Measurements from ENCODE around the gene AKAP5. TPM values are rescaled to one million over a fixed set of nuclear protein-coding genes. Genes with fewer than 3 reads are reported as not detected.
A peak's percentile ranks its signal among the peaks of the same experiment; 100 is the strongest.

The AKAP5 gene
- total and polyA plus RNA-seq, 2 donors (not counting 1 experiment from before 2014, with no cell fraction given) = 0.21 to 1.4 TPM

DNA sequence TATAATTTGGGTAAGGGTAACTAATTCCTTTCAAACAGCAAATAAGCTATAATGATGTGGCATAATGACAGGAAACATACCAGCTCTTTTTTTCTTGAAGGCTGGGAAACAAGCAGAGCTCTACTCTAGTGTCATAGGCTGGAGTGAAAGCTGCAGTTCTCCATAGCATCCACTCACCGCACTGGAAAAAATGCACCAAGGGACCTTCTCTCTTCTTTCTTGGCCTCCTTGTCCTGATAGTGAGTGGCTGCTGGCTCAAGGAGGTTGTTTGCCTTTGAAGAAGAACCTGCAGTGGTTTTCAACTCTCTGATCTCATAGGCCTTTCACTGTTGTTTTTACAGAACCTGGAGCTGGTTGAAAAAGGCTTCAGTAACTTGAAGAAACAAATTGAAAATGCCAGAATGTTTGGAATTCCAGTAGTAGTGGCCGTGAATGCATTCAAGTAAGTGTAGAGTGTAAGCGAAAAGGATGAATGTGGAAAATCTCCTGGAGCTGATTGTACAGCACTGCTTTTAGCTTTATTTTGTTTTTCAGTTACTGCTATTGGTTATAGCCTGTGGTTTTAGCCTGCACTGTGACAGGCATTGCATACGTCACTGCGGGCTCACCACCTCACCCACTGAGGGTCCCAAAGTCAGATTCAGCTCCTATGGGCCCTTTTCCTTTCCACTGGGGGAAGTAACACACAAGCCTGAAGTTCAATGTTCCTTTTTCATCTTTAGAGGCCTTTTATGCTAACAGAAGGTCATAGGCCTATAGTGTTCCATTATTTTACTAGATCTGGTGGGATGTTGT, 17.2 kb upstream of the AKAP5 start:
- Mint-ChIP-seq H3K27ac (peak overlapping the region; percentile 76), H3K4me1 (peaks cover 57% of the 10 kb centered on the region), H3K4me3 (no peak overlapping the region), H3K27me3 (no peaks in the 10 kb centered on the region), H3K9me3 (ENCODE audit: insufficient read depth) (no peaks in the 10 kb centered on the region)
- Histone ChIP-seq H3K9me3 (ENCODE audit: control extremely low read depth in 1 of 3, control insufficient read depth in 2 of 3, insufficient read depth in 1 of 3, low read length in 2 of 3) (no peaks in the 10 kb centered on the region), H4K20me1 (ENCODE audit: control insufficient read depth, insufficient read depth, low read length, poor library complexity, severe bottlenecking) (no peaks in the 10 kb centered on the region), H3K27ac (ENCODE audit: low read length in 2 of 2) (peak overlapping the region in 1 of 2 donors; percentile 54), H3K36me3 (replicated peaks in 1 of 2; ENCODE audit: control extremely low read depth in 1 of 2, control insufficient read depth in 1 of 2, extremely low read depth in 1 of 2, insufficient read depth in 2 of 2, low read length in 1 of 2) (peaks cover 11 to 21% of the 10 kb centered on the region in 2 experiments), H3K4me2 (replicated peaks; ENCODE audit: low read depth, low read length, poor library complexity, severe bottlenecking) (no peak overlapping the region), H3K4me3 (ENCODE audit: control extremely low read depth in 1 of 5, extremely low read depth in 1 of 5, insufficient read depth in 1 of 5, low read depth in 2 of 5, low read length in 4 of 5) (no peak overlapping the region), H3K79me2 (ENCODE audit: control insufficient read depth, insufficient read depth, low read length) (no peaks in the 10 kb centered on the region), H3K27me3 (replicated peaks in 1 of 4; ENCODE audit: control extremely low read depth in 1 of 4, control insufficient read depth in 3 of 4, insufficient read depth in 4 of 4, low read length in 3 of 4) (no peaks in the 10 kb centered on the region), H3K4me1 (ENCODE audit: control insufficient read depth in 2 of 2, insufficient read depth in 2 of 2, low read length in 2 of 2) (peaks cover 31 to 49% of the 10 kb centered on the region in 2 donors), H2AFZ (ENCODE audit: insufficient read depth, low read depth, low read length, poor library complexity, severe bottlenecking) (no peak overlapping the region), H3K9ac (ENCODE audit: low read length) (no peak overlapping the region)
- ATAC-seq (ENCODE audit: low read depth) (no peak), DNase-seq (no peak)
- POLR2A ChIA-PET = interaction anchor here (0.5 kb wide), 1 partner anchor 63 kb away, joined by 3 read pairs; no protein-coding TSS in a partner anchor
- CTCF ChIA-PET = interaction anchor here (1.6 to 5.5 kb wide), 2 partner anchors 13 to 17 kb away, joined by 7 to 43 read pairs; no protein-coding TSS in a partner anchor
- intact Hi-C loops (cut with micrococcal nuclease) = loop anchor here (5.0 kb wide), 1 partner anchor 54 kb away; the partner anchor contains the start of genes ZBTB1 and ZBTB25
- WGBS (ENCODE audit: insufficient coverage) = 97% methylated on average over 3 of the region's 5 CpGs
- TF ChIP-seq, protein P1, sequence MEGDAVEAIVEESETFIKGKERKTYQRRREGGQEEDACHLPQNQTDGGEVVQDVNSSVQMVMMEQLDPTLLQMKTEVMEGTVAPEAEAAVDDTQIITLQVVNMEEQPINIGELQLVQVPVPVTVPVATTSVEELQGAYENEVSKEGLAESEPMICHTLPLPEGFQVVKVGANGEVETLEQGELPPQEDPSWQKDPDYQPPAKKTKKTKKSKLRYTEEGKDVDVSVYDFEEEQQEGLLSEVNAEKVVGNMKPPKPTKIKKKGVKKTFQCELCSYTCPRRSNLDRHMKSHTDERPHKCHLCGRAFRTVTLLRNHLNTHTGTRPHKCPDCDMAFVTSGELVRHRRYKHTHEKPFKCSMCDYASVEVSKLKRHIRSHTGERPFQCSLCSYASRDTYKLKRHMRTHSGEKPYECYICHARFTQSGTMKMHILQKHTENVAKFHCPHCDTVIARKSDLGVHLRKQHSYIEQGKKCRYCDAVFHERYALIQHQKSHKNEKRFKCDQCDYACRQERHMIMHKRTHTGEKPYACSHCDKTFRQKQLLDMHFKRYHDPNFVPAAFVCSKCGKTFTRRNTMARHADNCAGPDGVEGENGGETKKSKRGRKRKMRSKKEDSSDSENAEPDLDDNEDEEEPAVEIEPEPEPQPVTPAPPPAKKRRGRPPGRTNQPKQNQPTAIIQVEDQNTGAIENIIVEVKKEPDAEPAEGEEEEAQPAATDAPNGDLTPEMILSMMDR (IDR thresholded peaks at IDR 0.05) = no peak
- TF ChIP-seq EZH2 (IDR thresholded peaks at IDR 0.05; ENCODE audit: borderline replicate concordance, insufficient read depth, low read depth, low read length, poor library complexity, severe bottlenecking) = no peak

DNA sequence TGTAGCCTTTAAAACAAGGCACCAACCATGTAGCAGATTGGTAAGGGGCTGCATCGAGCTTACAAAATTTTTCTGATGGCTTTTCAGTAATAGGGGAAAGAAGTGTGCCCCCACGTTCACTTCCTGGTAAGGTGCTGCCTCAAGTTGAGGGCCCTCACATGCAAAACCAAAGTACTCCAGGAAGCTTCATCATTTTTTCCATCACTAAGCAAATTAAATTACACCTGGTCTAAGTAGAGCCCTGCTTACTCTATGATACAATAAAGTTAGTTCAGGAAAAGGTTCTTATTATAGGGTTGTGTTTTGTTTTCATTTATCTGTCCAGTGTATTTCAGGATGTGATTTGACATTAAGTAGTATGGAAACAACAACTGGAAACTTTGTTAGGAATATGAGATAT, 15.0 kb upstream of the AKAP5 start:
- Histone ChIP-seq H3K79me2 (ENCODE audit: control insufficient read depth, insufficient read depth, low read length) (no peaks in the 10 kb centered on the region), H3K9me3 (ENCODE audit: control extremely low read depth in 1 of 3, control insufficient read depth in 2 of 3, insufficient read depth in 1 of 3, low read length in 2 of 3) (no peaks in the 10 kb centered on the region), H4K20me1 (ENCODE audit: control insufficient read depth, insufficient read depth, low read length, poor library complexity, severe bottlenecking) (no peaks in the 10 kb centered on the region), H3K27ac (ENCODE audit: low read length in 2 of 2) (peak overlapping the region; percentile 55 to 59), H3K9ac (ENCODE audit: low read length) (no peak overlapping the region), H3K27me3 (replicated peaks in 1 of 4; ENCODE audit: control extremely low read depth in 1 of 4, control insufficient read depth in 3 of 4, insufficient read depth in 4 of 4, low read length in 3 of 4) (no peaks in the 10 kb centered on the region), H2AFZ (ENCODE audit: insufficient read depth, low read depth, low read length, poor library complexity, severe bottlenecking) (peak overlapping the region; percentile 15), H3K4me1 (ENCODE audit: control insufficient read depth in 2 of 2, insufficient read depth in 2 of 2, low read length in 2 of 2) (peaks cover 20 to 33% of the 10 kb centered on the region in 2 donors), H3K4me3 (ENCODE audit: control extremely low read depth in 1 of 5, extremely low read depth in 1 of 5, insufficient read depth in 1 of 5, low read depth in 2 of 5, low read length in 4 of 5) (no peak overlapping the region), H3K4me2 (replicated peaks; ENCODE audit: low read depth, low read length, poor library complexity, severe bottlenecking) (peak overlapping the region; percentile 50), H3K36me3 (replicated peaks in 1 of 2; ENCODE audit: control extremely low read depth in 1 of 2, control insufficient read depth in 1 of 2, extremely low read depth in 1 of 2, insufficient read depth in 2 of 2, low read length in 1 of 2) (peaks cover 10 to 28% of the 10 kb centered on the region in 2 experiments)
- H3K4me3 Mint-ChIP-seq = peak overlapping the region; percentile 55
- DNase-seq (peak; percentile 26), ATAC-seq (ENCODE audit: low read depth) (peak; percentile 64)
- POLR2A ChIA-PET = no interaction called here
- no CpG with 5 or more reads among the region's 2 CpGs for WGBS (ENCODE audit: insufficient coverage)
- H3K4me1 Mint-ChIP-seq = peaks cover 39% of the 10 kb centered on the region
- H3K9me3 Mint-ChIP-seq (ENCODE audit: insufficient read depth) = no peaks in the 10 kb centered on the region
- no peaks in the 10 kb centered on the region for H3K27me3 Mint-ChIP-seq
- intact Hi-C loops (cut with micrococcal nuclease) = no loop called here
- CTCF ChIA-PET = interaction anchor here (0.7 to 5.5 kb wide), 5 partner anchors 9 to 45 kb away, joined by 3 to 43 read pairs (median 4); no protein-coding TSS in a partner anchor
- H3K27ac Mint-ChIP-seq = peak overlapping the region; percentile 86
- TF ChIP-seq EZH2 (IDR thresholded peaks at IDR 0.05; ENCODE audit: borderline replicate concordance, insufficient read depth, low read depth, low read length, poor library complexity, severe bottlenecking) = no peak
- TF ChIP-seq, protein P1 (IDR thresholded peaks at IDR 0.05) = no peak
